GM12878 (cell line): ENCODE results near the gene HSP90AB1. TPM values are rescaled to one million over a fixed set of nuclear protein-coding genes. Genes with fewer than 3 reads are reported as not detected.

Experiments used
- microRNA counts: library from miRNA; unstranded; fragments of <30 nt; microRNA quantifications from one replicate; lab custom pipeline; 2016
- polyA plus RNA-seq, 11 experiments: library from polyadenylated mRNA; depleted of rRNA in 4 of 11; unstranded in 6 of 11; stranded (reverse) in 5 of 11; fragments of >200 nt; fragmentation: Nextera tagmentation in 4 of 11; fragmentation: Illumina TruSeq in 1 of 11; extraction: Ambion mirVana in 4 of 11; extraction: Trizol in 1 of 11; gene quantifications; 1 replicate in 1 of 11; 2 replicates in 10 of 11; pipeline versions ENCODE4 v1.2.1 to v1.2.3, GENCODE V29; 2011 to 2016; ENCODE audit warnings: inconsistent platforms in 2 of 11, missing spikeins in 2 of 11, low read depth in 1 of 11
- small RNA-seq: library from RNA; depleted of rRNA; stranded (forward); fragments of <200 nt; gene quantifications from one replicate; pipeline ENCODE3, GENCODE V24; 2014
- total RNA-seq, 4 experiments: library from RNA; depleted of rRNA in 3 of 4; stranded (reverse); fragments of >200 nt in 3 of 4; fragmentation: Illumina TruSeq in 1 of 4; extraction: Trizol in 1 of 4; gene quantifications; 2 replicates each; pipeline versions ENCODE4 v1.2.1 to v1.2.3, GENCODE V29; 2013 to 2021

Gene HSP90AB1
- total and polyA plus RNA-seq, 10 of the 15 experiments (the other 5 are each of a cell fraction or from before 2014, with no cell fraction given), result 988 to 1,682 (median 1,146) TPM

MicroRNAs encoded within 50 kb of the gene (microRNA counts, 767-probe panel; counts per million panel counts)
- 1,512 counts per million, percentile 58 among the panel's probes with 10 or more counts for microRNA hsa-miR-4647 (lab: Ali Mortazavi, UCI)

Small RNA genes lying within 50 kb of the gene (small RNA-seq; reads per million reads assigned to genes)
- gene RN7SL811P, result not detected

Other genes starting within 250 kb of the HSP90AB1 start
Only the 7 nearest of the 11 such genes appear.
- gene CAPN11, start 88.3 kb upstream of the HSP90AB1 start, total RNA-seq (2014; rRNA removed), result 0.11 and 0.34 TPM in 2 replicates
- gene CAPN11, start 88.3 kb upstream of the HSP90AB1 start, total RNA-seq (2014; rRNA removed; fragmentation: Illumina TruSeq; extraction: Trizol), result 0.09 and 0.22 TPM in 2 replicates
- gene CAPN11, start 88.3 kb upstream of the HSP90AB1 start, total RNA-seq (2021), result 0.29 and 0.44 TPM in 2 replicates
- 0.39 and 0.50 TPM in 2 replicates for gene CAPN11, start 88.3 kb upstream of the HSP90AB1 start, polyA plus RNA-seq (2011; rRNA removed)
- 0.28 and 0.46 TPM in 2 replicates for gene CAPN11, start 88.3 kb upstream of the HSP90AB1 start, polyA plus RNA-seq (2014; fragmentation: Illumina TruSeq; extraction: Trizol)
- under 1 TPM; 0.05 to 0.06 TPM for gene CAPN11, start 88.3 kb upstream of the HSP90AB1 start, polyA plus RNA-seq (2014; fragmentation: Nextera tagmentation; extraction: Ambion mirVana)
- 0.35 and 0.42 TPM in 2 replicates for gene CAPN11, start 88.3 kb upstream of the HSP90AB1 start, polyA plus RNA-seq (2014; rRNA removed)
- gene CAPN11, start 88.3 kb upstream of the HSP90AB1 start, polyA plus RNA-seq (2016; fragmentation: Nextera tagmentation; extraction: Ambion mirVana), result under 1 TPM; 0.15 to 0.37 TPM
- gene MYMX, start 30.2 kb upstream of the HSP90AB1 start, total RNA-seq (2014; rRNA removed), result 0.16 TPM in 1 of 2 replicates, not detected in the other
- gene MYMX, start 30.2 kb upstream of the HSP90AB1 start, total RNA-seq (2014; rRNA removed; fragmentation: Illumina TruSeq; extraction: Trizol), result not detected in 2 replicates
- gene MYMX, start 30.2 kb upstream of the HSP90AB1 start, total RNA-seq (2021), result not detected in 2 replicates
- gene MYMX, start 30.2 kb upstream of the HSP90AB1 start, polyA plus RNA-seq (2011; rRNA removed), result not detected in 2 replicates
- not detected in 2 replicates for gene MYMX, start 30.2 kb upstream of the HSP90AB1 start, polyA plus RNA-seq (2014; fragmentation: Illumina TruSeq; extraction: Trizol)
- gene MYMX, start 30.2 kb upstream of the HSP90AB1 start, polyA plus RNA-seq (2014; fragmentation: Nextera tagmentation; extraction: Ambion mirVana), result not detected
- 0.18 TPM in 1 of 2 replicates, not detected in the other for gene MYMX, start 30.2 kb upstream of the HSP90AB1 start, polyA plus RNA-seq (2014; rRNA removed)
- gene MYMX, start 30.2 kb upstream of the HSP90AB1 start, polyA plus RNA-seq (2016; fragmentation: Nextera tagmentation; extraction: Ambion mirVana), result not detected
- 54.7 and 63.9 TPM in 2 replicates for gene SLC29A1, start 23.5 kb upstream of the HSP90AB1 start, total RNA-seq (2014; rRNA removed)
- gene SLC29A1, start 23.5 kb upstream of the HSP90AB1 start, total RNA-seq (2014; rRNA removed; fragmentation: Illumina TruSeq; extraction: Trizol), result 33.2 and 34.6 TPM in 2 replicates
- gene SLC29A1, start 23.5 kb upstream of the HSP90AB1 start, total RNA-seq (2021), result 71.7 and 79.5 TPM in 2 replicates
- gene SLC29A1, start 23.5 kb upstream of the HSP90AB1 start, polyA plus RNA-seq (2011; rRNA removed), result 64.1 and 132 TPM in 2 replicates
- gene SLC29A1, start 23.5 kb upstream of the HSP90AB1 start, polyA plus RNA-seq (2014; fragmentation: Illumina TruSeq; extraction: Trizol), result 64.8 and 111 TPM in 2 replicates
- gene SLC29A1, start 23.5 kb upstream of the HSP90AB1 start, polyA plus RNA-seq (2014; fragmentation: Nextera tagmentation; extraction: Ambion mirVana), result 10 to 100 TPM in 1 of 2 experiments, 1 to 10 TPM in 1; 10.0 to 15.7 TPM
- gene SLC29A1, start 23.5 kb upstream of the HSP90AB1 start, polyA plus RNA-seq (2014; rRNA removed), result 120 and 121 TPM in 2 replicates
- gene SLC29A1, start 23.5 kb upstream of the HSP90AB1 start, polyA plus RNA-seq (2016; fragmentation: Nextera tagmentation; extraction: Ambion mirVana), result 100 to 1,000 TPM; 107 to 111 TPM
- gene SLC35B2, start 10.4 kb downstream of the HSP90AB1 start, total RNA-seq (2014; rRNA removed), result 34.1 and 35.1 TPM in 2 replicates
- gene SLC35B2, start 10.4 kb downstream of the HSP90AB1 start, total RNA-seq (2014; rRNA removed; fragmentation: Illumina TruSeq; extraction: Trizol), result 24.3 and 25.1 TPM in 2 replicates
- 33.5 and 35.8 TPM in 2 replicates for gene SLC35B2, start 10.4 kb downstream of the HSP90AB1 start, total RNA-seq (2021)
- gene SLC35B2, start 10.4 kb downstream of the HSP90AB1 start, polyA plus RNA-seq (2011; rRNA removed), result 19.7 and 32.2 TPM in 2 replicates
- gene SLC35B2, start 10.4 kb downstream of the HSP90AB1 start, polyA plus RNA-seq (2014; fragmentation: Illumina TruSeq; extraction: Trizol), result 23.9 and 35.2 TPM in 2 replicates
- gene SLC35B2, start 10.4 kb downstream of the HSP90AB1 start, polyA plus RNA-seq (2014; fragmentation: Nextera tagmentation; extraction: Ambion mirVana), result 10 to 100 TPM; 11.3 to 14.9 TPM
- gene SLC35B2, start 10.4 kb downstream of the HSP90AB1 start, polyA plus RNA-seq (2014; rRNA removed), result 45.2 and 45.4 TPM in 2 replicates
- 10 to 100 TPM; 39.5 to 40.8 TPM for gene SLC35B2, start 10.4 kb downstream of the HSP90AB1 start, polyA plus RNA-seq (2016; fragmentation: Nextera tagmentation; extraction: Ambion mirVana)
- 45.1 and 47.0 TPM in 2 replicates for gene NFKBIE, start 18.4 kb downstream of the HSP90AB1 start, total RNA-seq (2014; rRNA removed)
- gene NFKBIE, start 18.4 kb downstream of the HSP90AB1 start, total RNA-seq (2014; rRNA removed; fragmentation: Illumina TruSeq; extraction: Trizol), result 39.5 and 43.2 TPM in 2 replicates
- 53.6 and 57.0 TPM in 2 replicates for gene NFKBIE, start 18.4 kb downstream of the HSP90AB1 start, total RNA-seq (2021)
- gene NFKBIE, start 18.4 kb downstream of the HSP90AB1 start, polyA plus RNA-seq (2011; rRNA removed), result 106 and 126 TPM in 2 replicates
- gene NFKBIE, start 18.4 kb downstream of the HSP90AB1 start, polyA plus RNA-seq (2014; fragmentation: Illumina TruSeq; extraction: Trizol), result 34.5 and 38.1 TPM in 2 replicates
- 10 to 100 TPM; 10.4 to 26.0 TPM for gene NFKBIE, start 18.4 kb downstream of the HSP90AB1 start, polyA plus RNA-seq (2014; fragmentation: Nextera tagmentation; extraction: Ambion mirVana)
- 52.4 and 60.3 TPM in 2 replicates for gene NFKBIE, start 18.4 kb downstream of the HSP90AB1 start, polyA plus RNA-seq (2014; rRNA removed)
- 10 to 100 TPM; 30.4 to 30.6 TPM for gene NFKBIE, start 18.4 kb downstream of the HSP90AB1 start, polyA plus RNA-seq (2016; fragmentation: Nextera tagmentation; extraction: Ambion mirVana)
- gene TMEM151B, start 23.3 kb downstream of the HSP90AB1 start, total RNA-seq (2014; rRNA removed), result under 0.01 TPM in 1 of 2 replicates, not detected in the other
- not detected in 2 replicates for gene TMEM151B, start 23.3 kb downstream of the HSP90AB1 start, total RNA-seq (2014; rRNA removed; fragmentation: Illumina TruSeq; extraction: Trizol)
- not detected in 2 replicates for gene TMEM151B, start 23.3 kb downstream of the HSP90AB1 start, total RNA-seq (2021)
- 0.13 and 0.19 TPM in 2 replicates for gene TMEM151B, start 23.3 kb downstream of the HSP90AB1 start, polyA plus RNA-seq (2011; rRNA removed)
- 0.04 TPM in 1 of 2 replicates, not detected in the other for gene TMEM151B, start 23.3 kb downstream of the HSP90AB1 start, polyA plus RNA-seq (2014; fragmentation: Illumina TruSeq; extraction: Trizol)
- not detected for gene TMEM151B, start 23.3 kb downstream of the HSP90AB1 start, polyA plus RNA-seq (2014; fragmentation: Nextera tagmentation; extraction: Ambion mirVana)
- gene TMEM151B, start 23.3 kb downstream of the HSP90AB1 start, polyA plus RNA-seq (2014; rRNA removed), result 0.01 and 0.08 TPM in 2 replicates
- under 1 TPM in 1 of 2 experiments, not detected in 1; 0.05 TPM for gene TMEM151B, start 23.3 kb downstream of the HSP90AB1 start, polyA plus RNA-seq (2016; fragmentation: Nextera tagmentation; extraction: Ambion mirVana)
- gene AARS2, start 66.2 kb downstream of the HSP90AB1 start, total RNA-seq (2014; rRNA removed), result 15.8 and 16.1 TPM in 2 replicates
- gene AARS2, start 66.2 kb downstream of the HSP90AB1 start, total RNA-seq (2014; rRNA removed; fragmentation: Illumina TruSeq; extraction: Trizol), result 9.4 and 11.0 TPM in 2 replicates
- gene AARS2, start 66.2 kb downstream of the HSP90AB1 start, total RNA-seq (2021), result 16.0 and 18.3 TPM in 2 replicates
- 5.4 and 8.1 TPM in 2 replicates for gene AARS2, start 66.2 kb downstream of the HSP90AB1 start, polyA plus RNA-seq (2011; rRNA removed)
- gene AARS2, start 66.2 kb downstream of the HSP90AB1 start, polyA plus RNA-seq (2014; fragmentation: Illumina TruSeq; extraction: Trizol), result 4.8 and 7.5 TPM in 2 replicates
- gene AARS2, start 66.2 kb downstream of the HSP90AB1 start, polyA plus RNA-seq (2014; fragmentation: Nextera tagmentation; extraction: Ambion mirVana), result under 1 TPM; 0.71 to 0.75 TPM
- gene AARS2, start 66.2 kb downstream of the HSP90AB1 start, polyA plus RNA-seq (2014; rRNA removed), result 14.2 and 14.3 TPM in 2 replicates
- 10 to 100 TPM; 16.7 to 17.9 TPM for gene AARS2, start 66.2 kb downstream of the HSP90AB1 start, polyA plus RNA-seq (2016; fragmentation: Nextera tagmentation; extraction: Ambion mirVana)